Activated CD4-positive, CD25-positive, alpha-beta regulatory T cell (primary cell): ENCODE data around the gene ADGRD1.

ENCODE experiments used
- DNase-seq, 4 experiments: peaks; one replicate each; lab custom pipeline; 2025; lab: John Stamatoyannopoulos, UW

ADGRD1 gene

DNA sequence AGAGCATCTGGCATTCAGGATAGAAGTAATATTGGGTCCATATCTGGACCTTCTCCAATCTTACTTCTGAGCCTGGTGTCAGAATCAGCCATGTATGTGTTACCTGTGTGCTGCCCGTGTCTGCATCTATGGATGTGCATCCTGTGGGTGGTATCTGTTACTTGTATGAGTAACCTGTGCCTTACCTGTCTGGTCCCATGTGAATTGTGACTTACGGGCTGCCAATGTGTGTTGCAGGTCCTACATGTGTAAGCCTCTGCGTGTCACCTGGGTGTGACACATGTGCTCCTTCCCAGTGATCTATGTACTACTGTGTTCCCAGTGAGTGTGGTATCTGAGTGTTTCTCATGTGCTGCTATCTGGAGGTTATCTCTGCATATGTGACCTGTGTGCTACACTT lies 208.4 kb downstream of the ADGRD1 start:
- DNase-seq, result no peak

- DNase-seq, result no peak
Observed at GRCh38 chr12:131163189-131163738, 209.6 kb downstream of the ADGRD1 start.

GRCh38 chr12:131164096-131164872 lies 210.6 kb downstream of the ADGRD1 start:
- DNase-seq, result no peak

DNA sequence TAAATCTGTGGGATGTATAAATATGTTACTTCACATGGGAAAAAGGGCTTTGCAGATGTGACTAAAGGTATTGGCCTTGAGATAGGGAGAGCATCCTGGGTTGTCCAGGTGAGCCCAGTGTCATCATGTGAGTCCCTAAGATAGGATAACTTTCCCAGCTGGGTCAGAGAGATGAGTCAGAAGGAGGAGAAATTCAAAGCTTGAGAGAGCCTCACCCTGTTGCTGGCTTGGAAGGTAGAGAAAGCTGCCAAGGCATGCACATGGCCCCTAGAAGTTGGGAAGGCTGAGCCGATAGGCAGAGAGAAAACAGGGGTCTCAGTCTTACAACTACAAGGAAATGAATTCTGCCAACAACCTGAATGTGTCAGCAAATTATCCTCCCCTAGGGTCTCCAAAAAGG lies 213.0 kb downstream of the ADGRD1 start:
- DNase-seq, result no peak

DNA sequence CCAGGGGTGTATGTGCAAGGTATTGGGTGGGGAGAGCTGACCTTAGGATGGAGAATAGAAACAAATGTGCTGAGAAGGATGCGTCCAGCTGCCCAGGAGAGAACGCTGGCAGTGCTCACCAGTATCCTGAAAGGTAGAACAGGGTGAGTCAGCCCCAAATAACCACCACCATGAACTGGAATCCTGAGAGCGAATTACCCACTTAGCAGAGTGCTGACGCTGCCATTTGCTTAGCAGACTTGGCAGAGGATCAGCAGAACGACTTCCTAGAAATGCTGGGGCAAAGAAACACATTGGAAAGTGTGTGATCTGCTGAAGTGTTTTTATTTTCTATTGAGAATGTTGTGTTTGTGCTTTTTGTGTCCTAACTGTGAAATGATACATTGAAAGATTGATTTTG lies 213.6 kb downstream of the ADGRD1 start:
- DNase-seq, result no peak

DNA sequence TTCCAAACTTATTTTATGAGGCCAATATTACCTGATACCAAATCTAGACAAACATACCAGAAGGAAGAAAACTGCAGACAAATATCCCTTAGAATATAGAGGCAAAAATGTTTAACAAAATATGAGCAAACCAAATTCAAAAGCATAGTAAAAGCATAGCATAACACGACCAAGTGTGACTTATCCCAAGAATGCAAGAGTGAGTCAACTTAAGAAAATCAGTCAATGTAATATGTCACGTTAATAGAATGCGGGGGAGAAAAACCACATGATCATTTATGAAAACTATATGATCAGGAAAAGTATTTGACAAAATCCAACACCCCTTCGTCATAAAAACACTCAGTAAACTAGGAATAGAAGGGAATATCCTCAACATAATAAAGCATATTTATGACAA lies 217.3 kb downstream of the ADGRD1 start:
- DNase-seq, result no peak

- no peak for DNase-seq
Observed at GRCh38 chr12:131174901-131175300, 221.2 kb downstream of the ADGRD1 start.

DNA sequence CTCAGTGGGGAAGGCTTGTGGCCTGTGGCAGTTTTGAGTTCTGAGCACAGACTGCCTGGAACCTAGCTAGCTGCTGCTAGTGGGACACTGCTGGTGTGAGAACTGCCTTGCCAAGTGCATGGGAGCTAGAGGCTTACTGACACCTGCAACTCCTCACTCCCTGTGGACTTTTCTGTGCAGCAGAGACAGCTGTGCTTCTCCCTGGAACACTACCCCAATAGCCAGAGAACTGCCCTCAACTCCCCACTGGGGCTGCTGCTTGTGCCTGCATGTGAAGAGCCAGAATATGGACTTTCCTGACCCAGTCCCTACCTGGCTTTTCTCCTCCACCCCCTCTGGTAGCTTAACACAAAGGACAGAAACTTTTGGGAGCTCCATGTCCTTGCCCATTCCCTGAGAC lies 222.6 kb downstream of the ADGRD1 start:
- DNase-seq, result no peak

GRCh38 chr12:131176926-131177325 lies 223.2 kb downstream of the ADGRD1 start:
- DNase-seq, result no peak

DNA sequence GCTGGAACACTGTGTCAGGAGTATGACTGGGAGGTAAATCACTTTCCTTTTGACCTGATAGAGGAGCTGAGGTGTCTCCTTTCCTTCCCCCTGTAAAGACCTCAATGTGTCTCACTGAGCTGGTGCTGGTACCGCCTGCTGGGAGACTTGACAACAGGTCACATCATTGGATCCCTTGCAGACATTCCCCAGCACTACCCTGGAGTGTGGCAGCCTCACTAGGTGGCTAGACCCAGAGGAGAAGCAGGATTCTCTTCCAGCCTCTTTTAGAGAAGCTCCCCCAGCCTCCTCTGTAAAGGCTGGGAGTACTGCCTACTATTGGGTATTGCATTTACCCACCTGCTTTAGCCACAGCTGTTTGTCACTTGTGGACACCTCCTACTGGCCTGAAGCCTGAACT lies 223.9 kb downstream of the ADGRD1 start:
- no peak for DNase-seq

DNA sequence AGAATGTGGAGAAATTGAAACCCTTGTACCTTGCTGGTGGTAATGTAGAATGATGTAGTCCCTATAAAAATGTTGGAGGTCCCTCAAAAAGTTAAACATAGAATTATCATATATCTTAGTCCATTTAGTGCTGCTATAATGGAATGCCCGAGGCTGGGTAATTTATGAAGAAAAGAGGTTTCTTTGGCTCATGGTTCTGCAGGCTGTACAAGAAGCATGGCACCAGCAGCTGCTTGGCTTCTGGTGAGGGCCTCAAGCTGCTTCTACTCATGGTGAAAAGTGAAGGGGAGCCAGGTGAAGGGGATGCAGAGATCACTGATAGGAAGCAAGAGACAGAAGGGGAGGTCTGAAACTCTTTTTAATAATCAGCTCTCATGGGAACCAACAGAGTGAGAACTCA lies 233.9 kb downstream of the ADGRD1 start:
- no peak for DNase-seq

- no peak for DNase-seq
Observed at GRCh38 chr12:131188131-131189050, 234.7 kb downstream of the ADGRD1 start.

GRCh38 chr12:131189781-131190180 lies 236.1 kb downstream of the ADGRD1 start:
- no peak for DNase-seq

DNA sequence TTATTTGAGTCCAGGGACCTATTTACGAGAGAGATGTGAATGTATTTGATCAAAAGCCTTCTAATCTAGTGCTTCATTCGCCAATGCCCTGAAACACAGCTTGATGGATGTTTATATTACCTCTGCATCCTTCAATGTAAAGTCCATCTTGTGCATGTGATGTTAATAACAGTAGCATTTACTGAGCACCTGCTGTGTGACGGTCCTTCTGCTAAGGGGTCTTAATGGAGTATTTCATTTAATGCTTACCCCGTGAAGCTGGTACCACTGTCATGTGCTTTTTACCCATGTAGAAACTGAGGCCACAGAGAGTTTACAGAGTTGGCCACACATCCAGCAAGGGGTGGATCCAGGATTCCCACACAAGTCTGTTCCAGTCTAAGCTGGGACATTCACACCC lies 237.3 kb downstream of the ADGRD1 start:
- DNase-seq, result no peak
